Sigmoid colon (tissue), 4 donors: ENCODE data around the gene RFPL4A.

Experiments
- POLR2A ChIP-seq, 2 donors: fragments of 450-650 bp; IDR thresholded peaks; one replicate each; pipeline ENCODE4 v1.6.1; 2016; ENCODE audit warnings: antibody characterized with exemption in 2 of 2, mild to moderate bottlenecking in 2 of 2, moderate library complexity in 2 of 2
- POLR2AphosphoS5 ChIP-seq, 4 donors: sonication (generic); formaldehyde crosslinking; IDR thresholded peaks; one replicate each; pipeline ENCODE4 v1.6.1; 2017; ENCODE audit warnings: antibody characterized with exemption in 4 of 4
- TF ChIP-seq, protein P1 (sequence below), 4 experiments: fragments of 450-650 bp in 3 of 4; fragments of 200-600 bp in 1 of 4; IDR thresholded peaks; one replicate each; pipeline ENCODE4 v1.5.1; 2016 to 2019; ENCODE audit warnings: antibody characterized with exemption in 4 of 4, mild to moderate bottlenecking in 3 of 4, moderate library complexity in 2 of 4

DNA sequence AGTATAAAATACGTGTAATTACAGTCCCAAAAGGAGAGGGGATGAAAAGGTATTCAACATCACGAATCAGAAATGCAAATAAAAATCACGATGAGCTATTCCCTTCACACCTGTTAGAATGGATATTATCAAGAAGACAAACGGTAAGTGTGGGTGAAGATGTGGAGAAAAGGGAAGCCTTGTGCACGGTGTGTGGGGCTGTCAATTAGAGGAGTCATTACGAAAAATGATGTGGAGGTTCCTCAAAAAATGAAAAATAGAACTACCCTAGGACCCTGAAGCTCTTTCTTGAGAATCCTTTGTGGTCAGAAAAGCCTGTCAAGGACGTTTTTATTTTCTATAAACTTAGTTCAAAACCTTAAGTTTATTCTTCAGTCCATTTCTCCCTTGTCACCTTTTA, 53.6 kb downstream of the RFPL4A start:
- TF ChIP-seq POLR2A (IDR thresholded peaks at IDR 0.05) (no peak), POLR2AphosphoS5 (IDR thresholded peaks at IDR 0.05) (no peak)
- TF ChIP-seq, protein P1, sequence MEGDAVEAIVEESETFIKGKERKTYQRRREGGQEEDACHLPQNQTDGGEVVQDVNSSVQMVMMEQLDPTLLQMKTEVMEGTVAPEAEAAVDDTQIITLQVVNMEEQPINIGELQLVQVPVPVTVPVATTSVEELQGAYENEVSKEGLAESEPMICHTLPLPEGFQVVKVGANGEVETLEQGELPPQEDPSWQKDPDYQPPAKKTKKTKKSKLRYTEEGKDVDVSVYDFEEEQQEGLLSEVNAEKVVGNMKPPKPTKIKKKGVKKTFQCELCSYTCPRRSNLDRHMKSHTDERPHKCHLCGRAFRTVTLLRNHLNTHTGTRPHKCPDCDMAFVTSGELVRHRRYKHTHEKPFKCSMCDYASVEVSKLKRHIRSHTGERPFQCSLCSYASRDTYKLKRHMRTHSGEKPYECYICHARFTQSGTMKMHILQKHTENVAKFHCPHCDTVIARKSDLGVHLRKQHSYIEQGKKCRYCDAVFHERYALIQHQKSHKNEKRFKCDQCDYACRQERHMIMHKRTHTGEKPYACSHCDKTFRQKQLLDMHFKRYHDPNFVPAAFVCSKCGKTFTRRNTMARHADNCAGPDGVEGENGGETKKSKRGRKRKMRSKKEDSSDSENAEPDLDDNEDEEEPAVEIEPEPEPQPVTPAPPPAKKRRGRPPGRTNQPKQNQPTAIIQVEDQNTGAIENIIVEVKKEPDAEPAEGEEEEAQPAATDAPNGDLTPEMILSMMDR (IDR thresholded peaks at IDR 0.05): no peak
